Dermis blood vessel endothelial cell (primary cell): ENCODE results near the gene TMEM200A. TPM values are rescaled to one million over a fixed set of nuclear protein-coding genes. Genes with fewer than 3 reads are reported as not detected.

Experiments used
- DNase-seq: peaks from one replicate; pipeline ENCODE4 v3.0.0; 2010
- total RNA-seq: library from RNA; depleted of rRNA; stranded (reverse); fragments of >200 nt; gene quantifications from 2 replicates; pipeline ENCODE4 v1.2.3, GENCODE V29; 2014

The TMEM200A gene
- total RNA-seq, 1 donor from 2014 or later: 0.34 TPM

DNA sequence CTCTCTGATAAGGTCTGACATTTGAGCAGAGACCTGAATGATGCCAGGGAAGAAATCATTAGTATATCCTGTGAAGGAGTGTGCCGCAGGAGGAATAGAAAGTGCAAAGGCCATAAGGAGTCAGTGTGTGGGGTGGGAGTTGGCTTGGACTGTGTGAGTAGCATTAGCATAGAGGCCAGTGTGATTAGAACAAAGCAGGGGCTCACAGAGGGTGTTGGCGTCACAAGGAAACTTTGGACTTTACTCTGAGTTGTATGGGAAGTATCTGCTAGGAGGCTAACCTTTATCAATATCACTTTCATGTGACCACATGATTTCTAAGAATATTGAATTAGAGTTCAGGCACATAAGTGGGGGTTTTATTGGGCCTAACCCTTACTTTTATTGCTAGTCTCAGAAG lies 12.1 kb downstream of the TMEM200A start:
- no peak for DNase-seq

DNA sequence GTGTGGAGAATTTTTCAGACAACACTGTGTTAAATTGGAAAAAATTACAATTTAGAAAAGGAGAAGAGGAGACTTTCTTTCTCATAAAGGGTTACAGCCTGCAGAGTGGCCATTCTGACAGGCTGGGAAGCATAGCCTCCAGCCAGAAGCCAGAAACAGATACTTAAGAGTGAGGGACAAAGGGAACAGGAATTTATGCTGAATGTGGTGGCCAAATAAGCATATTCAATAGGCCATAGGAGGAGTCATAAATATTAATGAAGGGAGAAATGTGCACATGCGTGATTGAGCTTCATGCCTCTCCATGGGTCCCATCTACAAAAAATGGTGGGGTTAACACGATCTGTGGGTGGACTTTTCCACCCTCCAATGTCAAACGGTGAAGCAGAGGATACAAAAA lies 13.4 kb downstream of the TMEM200A start:
- no peak for DNase-seq

DNA sequence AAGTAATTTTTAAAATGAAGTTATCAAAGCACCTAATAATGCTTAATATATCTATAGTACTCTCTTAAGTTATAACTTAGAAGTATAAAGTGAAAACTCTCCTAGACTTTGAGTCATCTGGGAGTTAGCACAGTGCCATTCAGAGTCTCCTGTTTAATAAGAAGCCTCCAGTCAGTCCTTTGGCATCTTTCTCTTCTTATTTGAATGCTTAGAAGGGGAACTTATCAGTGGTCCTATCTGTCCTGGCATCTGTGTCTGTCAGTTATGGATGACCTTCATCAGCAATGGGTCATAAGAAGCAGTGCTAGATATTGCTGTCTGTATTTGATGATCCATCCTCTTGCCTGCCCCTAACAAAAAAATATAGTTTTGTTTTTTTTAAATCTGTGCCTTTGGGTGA lies 15.2 kb downstream of the TMEM200A start:
- DNase-seq: no peak

DNA sequence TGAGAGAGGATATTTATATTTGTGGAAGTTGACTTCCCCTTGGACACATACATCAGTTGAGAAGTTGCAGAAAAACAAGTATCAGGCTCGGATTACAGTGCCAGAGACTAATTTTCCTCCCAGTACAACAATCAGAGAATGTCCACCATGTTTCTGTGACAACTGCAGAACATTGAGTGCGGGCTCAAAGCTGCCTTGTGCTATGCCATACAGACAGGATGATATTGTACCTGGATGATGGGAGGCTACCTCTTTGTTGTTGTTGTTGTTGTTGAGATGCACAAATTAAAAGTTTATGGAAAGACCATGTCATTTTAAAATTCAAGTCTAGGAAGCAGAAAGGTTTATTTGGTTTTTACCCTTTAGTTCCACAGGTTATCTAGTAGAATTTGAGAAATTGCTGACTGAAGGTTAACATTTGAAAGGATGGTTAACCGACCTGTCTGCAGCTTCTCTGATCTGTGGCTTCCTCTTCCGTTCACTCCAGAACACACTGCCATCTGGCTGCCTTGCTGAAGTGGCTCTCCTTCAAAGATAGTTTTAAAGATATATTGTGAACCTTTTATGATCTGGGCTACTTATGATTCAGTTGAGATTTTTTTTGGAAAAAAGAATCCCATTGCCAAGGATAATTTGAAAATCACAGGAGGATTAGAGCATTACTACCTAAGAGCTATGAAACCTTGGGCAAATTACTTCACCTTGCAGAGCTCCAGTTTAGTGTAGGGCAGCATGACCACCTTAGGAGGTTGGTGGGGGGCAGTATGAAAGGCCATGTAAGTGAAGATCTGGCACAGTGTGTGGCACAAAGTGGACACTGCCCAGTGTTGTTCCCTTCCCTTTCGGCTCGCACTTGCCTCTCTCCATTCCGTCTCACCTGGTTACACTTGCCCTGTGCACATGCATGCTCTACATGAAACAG lies 15.9 kb downstream of the TMEM200A start:
- DNase-seq: no peak

- DNase-seq: no peak
Measured at GRCh38 chr6:130382872-130383490, 17.2 kb downstream of the TMEM200A start.

- no peak for DNase-seq
Measured at GRCh38 chr6:130385064-130385695, 19.4 kb downstream of the TMEM200A start.

DNA sequence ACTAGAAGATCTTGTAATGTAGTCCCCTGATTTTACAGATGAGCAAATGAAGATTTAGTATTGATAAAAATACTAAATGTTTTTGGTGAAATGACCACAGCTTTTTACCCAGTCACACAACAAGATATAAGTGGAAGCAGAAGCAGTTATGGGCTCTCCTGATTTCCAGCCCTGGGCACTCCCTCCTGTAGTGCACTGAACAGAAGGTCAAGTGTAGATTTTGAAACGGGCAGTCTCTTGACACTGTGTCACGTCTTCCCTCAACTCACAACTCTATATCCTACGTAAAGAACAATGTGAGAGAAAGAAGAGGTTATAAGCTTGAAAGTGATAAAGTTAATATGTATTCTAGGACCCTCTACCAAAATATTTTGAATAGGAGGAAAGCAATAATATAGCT lies 23.3 kb downstream of the TMEM200A start:
- no peak for DNase-seq

GRCh38 chr6:130390890-130391289 lies 25.1 kb downstream of the TMEM200A start:
- DNase-seq: no peak

DNA sequence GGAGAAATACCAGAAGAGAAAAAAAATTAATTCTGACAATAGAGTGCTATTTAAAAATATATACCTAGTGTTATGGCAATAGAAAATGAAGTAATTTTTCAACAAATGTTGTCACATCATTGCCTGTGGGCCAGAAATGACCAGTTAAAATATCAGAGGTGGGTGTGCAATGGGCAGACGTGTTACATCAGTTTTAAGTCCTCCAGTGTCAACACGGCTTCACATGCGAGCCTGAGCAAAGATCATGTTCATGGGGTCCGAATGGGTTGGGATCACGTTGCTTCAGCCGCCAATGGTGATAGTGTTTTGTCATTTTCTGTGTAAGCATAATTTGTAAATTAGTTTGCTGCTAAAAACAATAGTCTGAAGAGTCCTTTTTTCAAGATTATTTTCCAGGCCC lies 27.5 kb downstream of the TMEM200A start:
- DNase-seq: no peak

DNA sequence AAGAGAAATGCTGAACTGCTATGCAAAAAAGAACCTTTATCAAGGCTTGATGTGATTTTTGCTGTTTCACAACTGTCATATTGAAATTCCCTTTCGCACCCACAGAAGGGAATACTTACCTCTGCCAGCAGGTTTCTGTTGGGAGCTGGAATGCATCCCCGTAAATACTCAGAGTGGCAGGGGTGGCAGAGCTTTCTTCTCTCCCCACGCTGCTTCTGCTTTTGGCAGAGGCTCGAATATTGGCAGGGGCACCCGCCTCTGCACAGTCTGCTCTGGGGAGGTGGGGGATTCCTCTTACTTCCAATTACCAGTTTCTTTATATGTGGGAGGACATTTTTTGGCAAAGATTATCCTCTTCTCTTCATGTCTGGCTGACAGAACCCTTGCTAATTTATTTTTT lies 28.4 kb downstream of the TMEM200A start:
- no peak for DNase-seq

- no peak for DNase-seq
Measured at GRCh38 chr6:130395164-130395563, 29.3 kb downstream of the TMEM200A start.

GRCh38 chr6:130396722-130397121 lies 30.9 kb downstream of the TMEM200A start:
- DNase-seq: no peak

- DNase-seq: no peak
Measured at GRCh38 chr6:130405549-130405948, 39.7 kb downstream of the TMEM200A start.

DNA sequence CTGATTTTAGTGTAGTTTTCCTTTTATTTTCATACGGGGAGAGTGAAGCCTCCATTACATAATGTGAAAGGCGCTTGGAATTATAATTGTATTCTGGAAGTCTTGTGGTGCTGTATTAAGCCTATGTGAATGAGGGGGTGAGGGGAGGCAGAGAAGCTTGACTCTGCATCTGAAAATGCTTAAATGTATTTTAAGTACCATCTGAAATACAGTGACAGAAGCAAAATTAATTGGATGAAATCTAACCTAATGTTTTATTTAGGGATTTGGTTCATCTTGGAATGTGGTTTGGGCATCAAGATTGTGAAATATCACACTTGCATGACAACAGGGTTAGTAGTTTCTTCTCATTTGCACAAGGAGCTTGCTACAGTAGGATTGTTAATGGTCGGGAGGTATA lies 41.2 kb downstream of the TMEM200A start:
- DNase-seq: no peak

DNA sequence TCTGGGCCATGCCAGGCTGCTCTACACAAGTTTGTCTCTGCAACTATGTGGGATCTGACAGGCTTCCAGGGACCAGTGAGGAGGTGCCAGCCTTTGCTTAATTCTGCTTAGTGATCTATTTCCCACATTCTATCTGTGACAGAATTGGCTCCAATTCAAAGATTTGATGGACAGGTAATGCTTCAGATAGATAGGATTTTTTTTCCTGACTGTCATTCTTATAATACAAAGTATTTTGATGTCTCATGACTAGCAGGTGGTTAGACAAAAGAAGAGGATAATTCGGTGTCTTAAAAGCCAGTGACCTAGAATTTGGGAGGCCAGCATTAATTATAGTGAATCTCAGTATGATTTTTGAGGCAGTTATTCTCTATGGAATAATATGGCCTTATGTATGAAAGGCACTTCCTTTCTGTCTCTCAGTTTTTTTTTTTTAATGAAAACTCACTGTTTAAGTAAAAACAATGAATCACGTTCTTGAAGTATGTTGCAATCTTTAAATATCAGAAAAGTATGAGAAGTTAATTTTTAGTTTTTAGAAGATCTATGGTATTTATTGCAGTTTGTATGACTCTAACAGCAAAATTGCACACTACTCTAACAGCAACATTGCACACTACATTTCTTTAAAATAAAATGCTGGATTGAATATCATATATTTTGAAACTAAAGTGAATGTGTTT lies 43.7 kb downstream of the TMEM200A start:
- no peak for DNase-seq

DNA sequence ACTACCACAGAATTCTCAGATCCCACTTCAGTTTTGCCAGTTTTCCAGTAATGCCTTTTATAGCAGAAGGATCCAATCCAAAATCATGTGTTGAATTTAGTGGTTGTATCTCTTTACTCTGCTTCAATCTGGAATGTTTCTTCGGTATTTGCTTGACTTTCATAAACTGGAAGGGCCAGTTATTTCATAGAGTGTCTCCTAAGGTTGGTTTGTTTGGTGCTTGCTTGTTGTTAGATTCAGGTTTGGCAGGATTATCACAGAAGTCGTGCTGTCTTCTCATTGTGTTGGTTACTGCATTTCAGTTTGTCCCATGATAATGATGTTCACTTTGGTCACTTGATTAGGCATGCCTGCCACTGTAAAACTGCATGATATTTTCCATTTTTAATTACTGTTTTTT lies 45.7 kb downstream of the TMEM200A start:
- DNase-seq: no peak

- no peak for DNase-seq
Measured at GRCh38 chr6:130412556-130413290, 46.9 kb downstream of the TMEM200A start.

- DNase-seq: no peak
Measured at GRCh38 chr6:130417951-130418350, 52.1 kb downstream of the TMEM200A start.

DNA sequence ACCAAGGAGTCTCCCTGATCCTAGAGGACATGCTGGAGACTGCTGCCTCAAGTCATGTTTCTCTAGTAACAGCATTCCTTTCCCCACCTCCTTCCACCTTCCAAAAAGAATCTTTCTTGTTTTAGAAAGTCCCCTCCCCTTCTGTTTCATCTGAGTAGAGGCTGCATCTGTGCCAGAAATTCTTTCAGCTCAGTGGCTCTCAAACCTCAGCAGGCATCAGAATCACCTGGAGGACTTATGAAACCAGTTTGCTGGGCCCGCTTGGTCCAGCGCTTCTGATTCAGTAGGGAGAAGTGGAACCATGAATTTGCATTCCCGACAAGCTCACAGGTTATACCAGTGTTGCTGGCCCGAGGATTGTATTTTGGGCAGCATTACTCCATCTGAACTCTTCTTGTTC lies 55.1 kb downstream of the TMEM200A start:
- DNase-seq: no peak

DNA sequence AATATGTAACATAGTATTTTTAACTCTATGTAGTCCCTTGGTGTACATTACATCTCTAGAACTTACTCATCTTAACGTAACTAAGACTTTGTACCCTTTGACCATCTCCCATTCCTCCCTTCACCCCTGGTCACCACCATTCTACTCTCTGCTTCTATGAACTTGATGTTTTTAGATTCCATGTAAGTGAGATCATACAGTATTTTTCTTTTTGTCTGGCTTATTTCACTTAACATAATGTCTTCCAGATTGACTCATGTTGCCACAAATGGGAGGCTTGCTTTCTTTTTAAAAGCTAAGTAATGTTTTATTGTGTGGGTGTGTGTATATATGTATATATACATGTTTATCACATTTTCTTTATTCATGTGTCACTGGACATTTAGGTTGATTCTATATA lies 55.8 kb downstream of the TMEM200A start:
- DNase-seq: no peak

- DNase-seq: no peak
Measured at GRCh38 chr6:130423044-130423443, 57.2 kb downstream of the TMEM200A start.

GRCh38 chr6:130424710-130425109 lies 58.9 kb downstream of the TMEM200A start:
- DNase-seq: no peak
